PC-3 (cell line): ENCODE measurements around the gene THEM4.

Experiments used
- CTCF ChIP-seq: fragments of 300-600 bp; sonication (generic); conservative IDR thresholded peaks from 2 replicates; pipeline ENCODE4 v1.5.1; 2017; ENCODE audit warnings: antibody characterized with exemption, low read depth, mild to moderate bottlenecking, low read length
- EZH2 ChIP-seq: fragments of 300-600 bp; sonication (generic); IDR thresholded peaks from one replicate; pipeline ENCODE4 v1.6.1; 2017; ENCODE audit warnings: antibody characterized with exemption, mild to moderate bottlenecking, low read length; ENCODE audit not compliant: unreplicated experiment

GRCh38 chr1:151945725-151946722, 36.7 kb upstream of the THEM4 start:
- TF ChIP-seq CTCF (no peak), EZH2 (no peak)
